ENCODE data around the gene MAP7D3. TPM values are rescaled to one million over a fixed set of nuclear protein-coding genes. Genes with fewer than 3 reads are reported as not detected.

The MAP7D3 gene
- total RNA-seq, 1 donor from 2014 or later = 9.2 TPM

DNA sequence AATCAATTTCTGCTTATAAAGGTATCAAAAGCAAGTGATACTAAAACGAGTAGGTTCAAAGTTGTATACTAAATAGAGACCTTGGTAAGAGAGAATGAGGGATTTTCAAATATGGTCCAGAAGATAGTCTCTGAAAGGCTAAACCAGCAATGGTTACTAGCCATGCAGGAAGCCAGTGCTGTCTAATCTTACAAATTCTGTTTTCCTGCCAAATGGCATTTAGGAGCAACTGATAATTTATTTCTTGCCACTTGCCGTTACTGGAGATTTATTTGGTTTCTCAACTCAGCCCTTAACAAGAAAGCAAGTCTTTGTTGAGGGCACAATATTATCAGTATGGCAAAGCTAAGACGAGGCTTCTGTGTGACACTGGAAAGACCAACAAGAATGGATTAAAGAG, 47.2 kb downstream of the MAP7D3 start:
- TF ChIP-seq, protein P1, sequence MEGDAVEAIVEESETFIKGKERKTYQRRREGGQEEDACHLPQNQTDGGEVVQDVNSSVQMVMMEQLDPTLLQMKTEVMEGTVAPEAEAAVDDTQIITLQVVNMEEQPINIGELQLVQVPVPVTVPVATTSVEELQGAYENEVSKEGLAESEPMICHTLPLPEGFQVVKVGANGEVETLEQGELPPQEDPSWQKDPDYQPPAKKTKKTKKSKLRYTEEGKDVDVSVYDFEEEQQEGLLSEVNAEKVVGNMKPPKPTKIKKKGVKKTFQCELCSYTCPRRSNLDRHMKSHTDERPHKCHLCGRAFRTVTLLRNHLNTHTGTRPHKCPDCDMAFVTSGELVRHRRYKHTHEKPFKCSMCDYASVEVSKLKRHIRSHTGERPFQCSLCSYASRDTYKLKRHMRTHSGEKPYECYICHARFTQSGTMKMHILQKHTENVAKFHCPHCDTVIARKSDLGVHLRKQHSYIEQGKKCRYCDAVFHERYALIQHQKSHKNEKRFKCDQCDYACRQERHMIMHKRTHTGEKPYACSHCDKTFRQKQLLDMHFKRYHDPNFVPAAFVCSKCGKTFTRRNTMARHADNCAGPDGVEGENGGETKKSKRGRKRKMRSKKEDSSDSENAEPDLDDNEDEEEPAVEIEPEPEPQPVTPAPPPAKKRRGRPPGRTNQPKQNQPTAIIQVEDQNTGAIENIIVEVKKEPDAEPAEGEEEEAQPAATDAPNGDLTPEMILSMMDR (IDR thresholded peaks at IDR 0.05; ENCODE audit: insufficient read depth, low read length, poor library complexity, severe bottlenecking) = no peak
- DNase-seq (ENCODE audit: low read depth) = no peak
- H3K4me3 ChIP-seq (ENCODE audit: low read depth, low read length) = no peak overlapping the region
- no peaks in the 10 kb centered on the region for H3K36me3 ChIP-seq (ENCODE audit: control insufficient read depth, insufficient read depth, low read length)
- no peaks in the 10 kb centered on the region for H3K27me3 ChIP-seq (ENCODE audit: control insufficient read depth, insufficient read depth, low read length)

DNA sequence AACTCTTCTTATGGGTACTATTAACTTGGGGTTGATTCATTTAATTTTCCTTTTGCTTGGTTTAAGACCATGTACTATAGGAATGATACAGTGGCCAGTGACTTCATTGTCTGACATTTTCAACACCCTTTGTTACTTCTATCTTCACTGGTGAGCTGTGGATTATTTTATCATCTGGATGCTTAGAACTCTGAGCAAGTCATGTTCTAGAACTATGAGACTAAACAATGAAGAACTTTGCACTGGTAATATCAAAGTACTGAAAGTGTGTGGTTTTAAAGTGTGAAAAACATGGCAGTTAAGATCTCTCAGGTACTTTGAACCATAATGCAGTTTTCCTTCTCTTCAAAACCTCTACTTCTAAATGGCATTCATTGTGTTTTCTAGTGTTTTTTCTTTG, 47.8 kb downstream of the MAP7D3 start:
- TF ChIP-seq, protein P1 (IDR thresholded peaks at IDR 0.05; ENCODE audit: insufficient read depth, low read length, poor library complexity, severe bottlenecking) = no peak
- no peaks in the 10 kb centered on the region for H3K36me3 ChIP-seq (ENCODE audit: control insufficient read depth, insufficient read depth, low read length)
- no peak for DNase-seq (ENCODE audit: low read depth)
- no peaks in the 10 kb centered on the region for H3K27me3 ChIP-seq (ENCODE audit: control insufficient read depth, insufficient read depth, low read length)
- no peak overlapping the region for H3K4me3 ChIP-seq (ENCODE audit: low read depth, low read length)

DNA sequence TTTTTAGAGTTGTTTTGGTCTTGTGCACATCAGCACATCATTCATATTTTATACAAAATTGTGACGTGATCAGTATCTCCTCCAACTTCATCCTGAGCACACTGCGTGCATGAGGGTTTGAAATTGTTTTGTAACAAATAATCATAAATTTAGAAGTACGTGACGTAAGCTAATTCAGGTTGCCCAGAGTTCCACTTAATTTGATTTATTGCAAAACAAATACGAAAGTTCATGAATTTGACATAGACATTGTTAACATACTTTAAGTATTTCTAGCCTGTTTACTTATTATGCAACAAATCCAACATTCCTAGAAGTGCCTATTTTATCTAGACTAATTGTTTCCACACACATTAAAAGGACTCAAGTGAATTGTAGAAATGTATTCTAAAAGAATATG, 48.3 kb downstream of the MAP7D3 start:
- H3K27me3 ChIP-seq (ENCODE audit: control insufficient read depth, insufficient read depth, low read length) = no peaks in the 10 kb centered on the region
- no peaks in the 10 kb centered on the region for H3K36me3 ChIP-seq (ENCODE audit: control insufficient read depth, insufficient read depth, low read length)
- TF ChIP-seq, protein P1 (IDR thresholded peaks at IDR 0.05; ENCODE audit: insufficient read depth, low read length, poor library complexity, severe bottlenecking) = no peak
- DNase-seq (ENCODE audit: low read depth) = no peak
- no peak overlapping the region for H3K4me3 ChIP-seq (ENCODE audit: low read depth, low read length)

DNA sequence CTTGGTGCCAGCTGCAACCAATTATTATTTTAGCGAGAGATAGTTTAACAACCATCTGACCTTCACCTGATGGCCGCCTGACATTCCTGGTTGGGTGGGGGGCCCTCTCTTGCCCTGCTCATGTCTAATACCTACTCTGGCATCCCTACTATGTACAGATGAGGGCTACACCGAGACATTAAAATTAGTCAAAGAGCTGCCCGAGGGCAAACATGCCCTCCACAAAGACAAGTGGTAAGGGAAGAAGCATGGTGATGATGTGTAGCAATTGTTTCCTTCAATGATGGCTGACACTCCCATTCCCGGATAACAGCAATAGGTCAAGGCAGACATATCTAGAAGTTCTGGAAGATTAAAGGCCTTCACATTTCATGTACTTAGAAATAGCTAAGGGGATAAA, 49.6 kb downstream of the MAP7D3 start:
- DNase-seq (ENCODE audit: low read depth) = no peak
- H3K27me3 ChIP-seq (ENCODE audit: control insufficient read depth, insufficient read depth, low read length) = no peaks in the 10 kb centered on the region
- no peak overlapping the region for H3K4me3 ChIP-seq (ENCODE audit: low read depth, low read length)
- TF ChIP-seq, protein P1 (IDR thresholded peaks at IDR 0.05; ENCODE audit: insufficient read depth, low read length, poor library complexity, severe bottlenecking) = no peak
- H3K36me3 ChIP-seq (ENCODE audit: control insufficient read depth, insufficient read depth, low read length) = no peaks in the 10 kb centered on the region

DNA sequence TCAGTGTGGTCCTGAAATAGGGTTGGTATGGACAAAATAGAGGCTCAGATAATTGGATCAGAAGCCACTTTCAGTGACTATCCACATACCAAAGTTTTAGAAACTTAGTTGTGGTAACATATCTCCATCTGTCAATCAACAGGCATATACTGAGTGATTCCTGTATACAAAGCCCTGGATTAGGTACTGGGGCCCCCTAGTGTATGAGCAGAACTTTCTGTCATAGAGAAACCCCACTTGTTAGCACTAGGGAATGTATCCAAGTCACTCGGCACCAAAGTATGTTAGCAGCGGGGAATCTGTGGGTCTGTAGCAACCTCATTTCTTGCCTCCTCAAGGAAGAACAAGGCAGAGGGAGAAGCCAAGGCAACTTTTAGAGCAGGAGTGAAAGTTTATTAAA, 50.7 kb downstream of the MAP7D3 start:
- H3K4me3 ChIP-seq (ENCODE audit: low read depth, low read length) = no peak overlapping the region
- no peak for DNase-seq (ENCODE audit: low read depth)
- no peaks in the 10 kb centered on the region for H3K36me3 ChIP-seq (ENCODE audit: control insufficient read depth, insufficient read depth, low read length)
- no peaks in the 10 kb centered on the region for H3K27me3 ChIP-seq (ENCODE audit: control insufficient read depth, insufficient read depth, low read length)
- TF ChIP-seq, protein P1 (IDR thresholded peaks at IDR 0.05; ENCODE audit: insufficient read depth, low read length, poor library complexity, severe bottlenecking) = peak; percentile 43

DNA sequence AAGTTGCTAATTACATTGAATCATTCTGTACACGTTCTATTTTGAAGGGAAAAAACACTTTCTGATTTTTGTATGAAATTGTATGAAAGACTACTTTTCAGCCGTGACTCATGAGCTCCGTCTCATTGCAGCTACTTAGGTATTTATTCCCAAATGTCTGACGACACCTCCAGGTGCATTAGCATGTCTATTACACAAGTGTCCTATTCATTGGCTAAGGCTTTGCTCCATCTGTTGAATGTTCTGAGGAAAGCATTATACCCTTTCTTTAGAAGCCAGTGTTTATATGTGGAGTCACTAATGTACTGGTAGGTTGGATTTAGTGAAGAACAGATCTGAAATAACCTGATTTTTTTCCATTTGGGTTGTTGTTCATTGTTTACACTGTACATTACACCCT, 51.8 kb downstream of the MAP7D3 start:
- H3K27me3 ChIP-seq (ENCODE audit: control insufficient read depth, insufficient read depth, low read length) = no peaks in the 10 kb centered on the region
- H3K4me3 ChIP-seq (ENCODE audit: low read depth, low read length) = no peak overlapping the region
- no peaks in the 10 kb centered on the region for H3K36me3 ChIP-seq (ENCODE audit: control insufficient read depth, insufficient read depth, low read length)
- DNase-seq (ENCODE audit: low read depth) = no peak
- TF ChIP-seq, protein P1 (IDR thresholded peaks at IDR 0.05; ENCODE audit: insufficient read depth, low read length, poor library complexity, severe bottlenecking) = no peak
